Smooth muscle cell (in vitro differentiated cells): Measurements from ENCODE around the gene TMEM38A. TPM values are rescaled to one million over a fixed set of nuclear protein-coding genes. Genes with fewer than 3 reads are reported as not detected.
"Not testable (repeated sequence)": the region's sequence is repeated elsewhere in the genome, so short reads cannot be mapped to it uniquely, and the experiment has no call there.

Experiments used
- DNase-seq: peaks from one replicate; lab custom pipeline; 2025; ENCODE audit not compliant: unreplicated experiment; lab: John Stamatoyannopoulos, UW
- H2AFZ ChIP-seq: fragments of 200-600 bp; sonication (generic); 2 replicates; pipeline ENCODE4 v1.6.0; 2016; ENCODE audit warnings: antibody characterized with exemption, low read depth, mild to moderate bottlenecking
- H3F3A ChIP-seq: fragments of 200-600 bp; sonication (generic); 2 replicates; pipeline ENCODE4 v1.6.0; 2017; ENCODE audit warnings: antibody characterized with exemption, low read depth
- H3K27ac ChIP-seq: fragments of 200-600 bp; sonication (generic); 2 replicates; pipeline ENCODE4 v1.5.1; 2016; ENCODE audit warnings: low read depth, mild to moderate bottlenecking
- H3K27me3 ChIP-seq: fragments of 200-600 bp; sonication (generic); 2 replicates; pipeline ENCODE4 v1.6.1; 2016; ENCODE audit warnings: low read depth, mild to moderate bottlenecking
- H3K36me3 ChIP-seq: fragments of 200-600 bp; sonication (generic); 2 replicates; pipeline ENCODE4 v1.5.1; 2016; ENCODE audit warnings: low read depth
- H3K4me1 ChIP-seq: fragments of 200-600 bp; sonication (generic); 2 replicates; pipeline ENCODE4 v1.5.1; 2016; ENCODE audit warnings: low read depth
- H3K4me2 ChIP-seq: fragments of 200-600 bp; sonication (generic); 2 replicates; pipeline ENCODE4 v1.6.0; 2016; ENCODE audit warnings: mild to moderate bottlenecking
- H3K4me3 ChIP-seq: fragments of 200-600 bp; sonication (generic); 2 replicates; pipeline ENCODE4 v1.5.1; 2016; ENCODE audit warnings: mild to moderate bottlenecking
- H3K79me2 ChIP-seq: fragments of 200-600 bp; sonication (generic); 2 replicates; pipeline ENCODE4 v1.6.0; 2016; ENCODE audit warnings: low read depth, mild to moderate bottlenecking
- H3K9ac ChIP-seq: fragments of 200-600 bp; sonication (generic); 2 replicates; pipeline ENCODE4 v1.6.0; 2016; ENCODE audit warnings: low read depth
- H3K9me3 ChIP-seq: fragments of 200-600 bp; sonication (generic); replicated peaks from 2 replicates; pipeline ENCODE4 v1.5.1; 2016; ENCODE audit warnings: low read depth
- H4K20me1 ChIP-seq: fragments of 200-600 bp; sonication (generic); 2 replicates; pipeline ENCODE4 v1.6.0; 2016; ENCODE audit warnings: low read depth
- CTCF ChIP-seq: fragments of 200-600 bp; sonication (generic); IDR thresholded peaks from 2 replicates; pipeline ENCODE4 v1.5.1; 2017; ENCODE audit warnings: borderline replicate concordance, mild to moderate bottlenecking, antibody characterized with exemption; ENCODE audit not compliant: insufficient read depth, poor library complexity, severe bottlenecking
- WGBS: methylation state at CpG from one replicate; pipeline ENCODE4 v1.1.7; 2016; ENCODE audit warnings: low lambda C conversion rate; 5-methylcytosine and 5-hydroxymethylcytosine counted together
- polyA plus RNA-seq: library from polyadenylated mRNA; unstranded; fragments of >200 nt; fragmentation: Nextera tagmentation; extraction: Ambion mirVana; gene quantifications from 2 replicates; pipeline ENCODE4 v1.2.1, GENCODE V29; 2016
- total RNA-seq: library from RNA; depleted of rRNA; stranded (reverse); fragments of >200 nt; gene quantifications from 2 replicates; pipeline ENCODE4 v1.2.3, GENCODE V29; 2014

The TMEM38A gene
- total and polyA plus RNA-seq, 2 experiments from 2014 or later = 0.53 to 0.81 TPM

GRCh38 chr19:16726916-16727315 lies 66.0 kb downstream of the TMEM38A start:
- H3K79me2 ChIP-seq = no peaks in the 10 kb centered on the region
- no peak overlapping the region for H3K9ac ChIP-seq
- no peak overlapping the region for H2AFZ ChIP-seq
- H3K27ac ChIP-seq = no peak overlapping the region
- TF ChIP-seq CTCF = no peak
- H4K20me1 ChIP-seq = no peaks in the 10 kb centered on the region
- H3K4me3 ChIP-seq = no peak overlapping the region
- H3K27me3 ChIP-seq = no peaks in the 10 kb centered on the region
- 80% methylated on average over 11 of the region's 11 CpGs for WGBS
- H3K9me3 ChIP-seq = no peaks in the 10 kb centered on the region
- H3F3A ChIP-seq = no peaks in the 10 kb centered on the region
- no peaks in the 10 kb centered on the region for H3K36me3 ChIP-seq
- no peaks in the 10 kb centered on the region for H3K4me1 ChIP-seq
- H3K4me2 ChIP-seq = no peak overlapping the region
- DNase-seq = no peak

DNA sequence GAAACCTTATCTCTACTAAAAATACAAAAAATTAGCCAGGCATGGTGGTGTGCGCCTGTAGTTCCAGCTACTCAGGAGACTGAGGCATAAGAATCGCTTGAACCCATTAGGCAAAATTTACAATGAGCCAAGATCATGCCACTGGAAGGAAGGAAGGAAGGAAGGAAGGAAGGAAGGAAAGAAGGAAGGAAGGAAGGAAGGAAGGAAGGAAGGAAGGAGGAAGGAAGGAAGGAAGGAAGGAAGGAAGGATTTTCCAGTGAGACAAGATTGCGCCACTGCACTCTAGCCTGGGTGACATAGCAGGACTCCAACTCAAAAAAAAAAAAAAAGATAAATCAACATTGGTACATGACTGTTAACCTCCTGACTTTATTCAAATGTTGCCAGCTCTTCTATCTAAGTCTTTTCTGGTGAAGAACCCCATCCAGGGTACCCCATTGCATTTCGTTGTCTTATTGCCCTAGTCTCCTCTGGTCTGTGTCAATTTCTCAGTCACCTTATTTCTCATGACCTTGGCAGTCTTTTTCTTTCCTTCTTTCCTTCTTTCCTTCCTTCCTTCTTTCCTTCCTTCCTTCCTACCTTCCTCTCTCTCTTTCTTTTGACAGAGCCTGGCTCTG lies 74.8 kb downstream of the TMEM38A start:
- not testable (repeated sequence) for H3F3A ChIP-seq, H2AFZ ChIP-seq, H4K20me1 ChIP-seq, H3K79me2 ChIP-seq, DNase-seq, H3K9me3 ChIP-seq, H3K4me1 ChIP-seq, H3K36me3 ChIP-seq, H3K9ac ChIP-seq, H3K4me2 ChIP-seq, H3K4me3 ChIP-seq, H3K27ac ChIP-seq, H3K27me3 ChIP-seq
- WGBS = 90% methylated on average over 4 of the region's 4 CpGs

GRCh38 chr19:16736709-16737108 lies 75.8 kb downstream of the TMEM38A start:
- no peak overlapping the region for H2AFZ ChIP-seq
- H3K27ac ChIP-seq = no peak overlapping the region
- H3K4me2 ChIP-seq = no peak overlapping the region
- WGBS = 72% methylated on average over 3 of the region's 3 CpGs
- no peaks in the 10 kb centered on the region for H3K36me3 ChIP-seq
- no peaks in the 10 kb centered on the region for H3K27me3 ChIP-seq
- no peaks in the 10 kb centered on the region for H3F3A ChIP-seq
- DNase-seq = no peak
- no peak for TF ChIP-seq CTCF
- peaks cover 4% of the 10 kb centered on the region for H3K4me1 ChIP-seq
- no peaks in the 10 kb centered on the region for H3K9me3 ChIP-seq
- no peaks in the 10 kb centered on the region for H3K79me2 ChIP-seq
- H4K20me1 ChIP-seq = no peaks in the 10 kb centered on the region
- H3K9ac ChIP-seq = no peak overlapping the region
- no peak overlapping the region for H3K4me3 ChIP-seq

GRCh38 chr19:16737911-16738310 lies 77.0 kb downstream of the TMEM38A start:
- DNase-seq = no peak

More at GRCh38 chr19:16737911-16738310, 77.0 kb downstream of the TMEM38A start:
- Histone ChIP-seq H3K9ac (no peak overlapping the region), H3K4me1 (peaks cover 4% of the 10 kb centered on the region), H2AFZ (no peak overlapping the region), H3K79me2 (no peaks in the 10 kb centered on the region), H3K4me2 (no peak overlapping the region), H3K27ac (no peak overlapping the region), H3K27me3 (no peaks in the 10 kb centered on the region), H3K9me3 (no peaks in the 10 kb centered on the region), H3F3A (no peaks in the 10 kb centered on the region), H3K4me3 (no peak overlapping the region), H4K20me1 (no peaks in the 10 kb centered on the region), H3K36me3 (no peaks in the 10 kb centered on the region)
- 73% methylated on average over 4 of the region's 4 CpGs for WGBS
- TF ChIP-seq CTCF = no peak
